NCI-H446 treated with DMSO at 0.1 percent for 48 hours (cell line): ENCODE data around the gene BMP2K.
"Not testable (repeated sequence)": the region's sequence is repeated elsewhere in the genome, so short reads cannot be mapped to it uniquely, and the experiment has no call there.

ENCODE experiments used
- DNase-seq: peaks from one replicate; lab custom pipeline; 2025; lab: John Stamatoyannopoulos, UW

Gene BMP2K

GRCh38 chr4:78864405-78865024 lies 88.4 kb downstream of the BMP2K start:
- DNase-seq: peak; percentile 65

- no peak for DNase-seq
Observed at GRCh38 chr4:78865451-78865850, 89.3 kb downstream of the BMP2K start.

- not testable (repeated sequence) for DNase-seq
Observed at GRCh38 chr4:78868712-78869111, 92.6 kb downstream of the BMP2K start.

- no peak for DNase-seq
Observed at GRCh38 chr4:78870056-78870455, 93.9 kb downstream of the BMP2K start.

- DNase-seq: no peak
Observed at GRCh38 chr4:78876568-78877320, 100.6 kb downstream of the BMP2K start.

- DNase-seq: no peak
Observed at GRCh38 chr4:78878031-78878430, 101.9 kb downstream of the BMP2K start.

GRCh38 chr4:78880874-78881492 lies 104.8 kb downstream of the BMP2K start:
- DNase-seq: no peak

- DNase-seq: no peak
Observed at GRCh38 chr4:78885598-78885997, 109.4 kb downstream of the BMP2K start.

GRCh38 chr4:78889955-78890354 lies 113.8 kb downstream of the BMP2K start:
- no peak for DNase-seq

GRCh38 chr4:78899302-78899701 lies 123.2 kb downstream of the BMP2K start:
- DNase-seq: no peak

GRCh38 chr4:78901882-78902281 lies 125.7 kb downstream of the BMP2K start:
- no peak for DNase-seq

- DNase-seq: no peak
Observed at GRCh38 chr4:78902298-78902697, 126.1 kb downstream of the BMP2K start.

- DNase-seq: no peak
Observed at GRCh38 chr4:78904143-78904542, 128.0 kb downstream of the BMP2K start.

GRCh38 chr4:78907638-78908037 lies 131.5 kb downstream of the BMP2K start:
- no peak for DNase-seq

- DNase-seq: not testable (repeated sequence)
Observed at GRCh38 chr4:78908974-78909373, 132.8 kb downstream of the BMP2K start.

GRCh38 chr4:78910612-78911011 lies 134.5 kb downstream of the BMP2K start:
- no peak for DNase-seq

GRCh38 chr4:78922207-78922606 lies 146.1 kb downstream of the BMP2K start:
- DNase-seq: no peak

- DNase-seq: no peak
Observed at GRCh38 chr4:78923464-78924312, 147.5 kb downstream of the BMP2K start.

- DNase-seq: no peak
Observed at GRCh38 chr4:78926826-78927225, 150.7 kb downstream of the BMP2K start.

GRCh38 chr4:78928835-78929234 lies 152.7 kb downstream of the BMP2K start:
- no peak for DNase-seq

- DNase-seq: no peak
Observed at GRCh38 chr4:78930016-78930629, 154.0 kb downstream of the BMP2K start.

- no peak for DNase-seq
Observed at GRCh38 chr4:78936989-78937388, 160.8 kb downstream of the BMP2K start.
